Measurements from ENCODE around the gene FFAR4.
A peak's percentile ranks its signal among the peaks of the same experiment; 100 is the strongest.
"Not testable (repeated sequence)": the region's sequence is repeated elsewhere in the genome, so short reads cannot be mapped to it uniquely, and the experiment has no call there.

Gene FFAR4

DNA sequence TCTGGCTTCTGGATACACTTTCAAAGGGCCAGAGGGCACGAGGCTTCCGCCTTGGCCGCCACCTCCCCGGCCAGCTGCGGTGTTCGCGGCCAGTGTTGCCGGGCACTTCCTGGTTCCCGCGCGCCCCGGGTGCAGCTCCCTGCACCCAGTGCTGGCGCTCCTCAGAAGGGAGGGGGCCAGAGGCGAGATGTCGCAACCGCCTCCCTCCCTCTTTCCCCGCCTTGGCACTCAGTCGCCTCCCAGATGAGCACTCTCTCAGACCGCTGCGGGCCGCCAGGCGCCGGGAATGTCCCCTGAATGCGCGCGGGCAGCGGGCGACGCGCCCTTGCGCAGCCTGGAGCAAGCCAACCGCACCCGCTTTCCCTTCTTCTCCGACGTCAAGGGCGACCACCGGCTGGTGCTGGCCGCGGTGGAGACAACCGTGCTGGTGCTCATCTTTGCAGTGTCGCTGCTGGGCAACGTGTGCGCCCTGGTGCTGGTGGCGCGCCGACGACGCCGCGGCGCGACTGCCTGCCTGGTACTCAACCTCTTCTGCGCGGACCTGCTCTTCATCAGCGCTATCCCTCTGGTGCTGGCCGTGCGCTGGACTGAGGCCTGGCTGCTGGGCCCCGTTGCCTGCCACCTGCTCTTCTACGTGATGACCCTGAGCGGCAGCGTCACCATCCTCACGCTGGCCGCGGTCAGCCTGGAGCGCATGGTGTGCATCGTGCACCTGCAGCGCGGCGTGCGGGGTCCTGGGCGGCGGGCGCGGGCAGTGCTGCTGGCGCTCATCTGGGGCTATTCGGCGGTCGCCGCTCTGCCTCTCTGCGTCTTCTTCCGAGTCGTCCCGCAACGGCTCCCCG lies at the start of gene FFAR4:
Gene FFAR4, plus strand, starts transcription at position 231 of the 842 bp plus-strand sequence. Its CDS starts 56 bp downstream, at position 287.
- DNase-seq = no peak

DNA sequence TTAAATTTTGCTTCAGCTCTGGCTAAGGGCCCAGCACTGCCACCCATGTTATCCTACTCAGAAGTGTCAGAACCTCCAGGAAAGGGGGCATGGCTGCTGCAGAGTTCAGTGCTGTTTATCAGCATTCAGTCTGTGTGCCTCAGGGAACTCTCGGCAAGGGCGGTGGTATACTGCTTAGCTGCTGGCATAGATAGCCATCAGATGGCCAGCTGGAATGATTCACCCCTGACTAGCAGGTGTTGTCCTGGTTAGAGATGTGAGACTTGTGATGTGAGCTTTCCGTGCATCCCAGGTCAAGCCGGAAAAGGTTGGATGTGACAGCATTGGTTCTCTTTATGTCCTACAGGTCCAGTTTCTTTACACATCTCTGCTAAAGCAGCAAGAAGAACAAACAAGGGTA lies 47.9 kb upstream of the FFAR4 start:
- DNase-seq = no peak

DNA sequence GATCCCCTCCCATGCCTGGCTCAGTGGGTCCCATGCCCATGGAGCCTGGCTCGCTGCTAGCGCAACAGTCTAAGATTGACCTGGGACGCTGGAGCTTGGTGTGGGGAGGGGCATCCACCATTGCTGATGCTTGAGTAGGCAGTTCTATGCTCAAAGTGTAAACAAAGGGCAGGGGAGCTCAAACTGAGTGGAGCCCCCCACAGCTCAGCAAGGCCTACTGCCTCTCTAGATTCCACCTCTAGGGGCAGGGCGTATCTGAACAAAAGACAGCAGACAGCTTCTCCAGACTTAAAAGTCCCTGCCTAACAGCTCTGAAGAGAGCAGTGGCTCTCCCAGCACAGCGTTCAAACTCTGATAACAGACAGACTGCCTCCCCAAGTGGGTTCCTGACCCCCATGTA lies 31.2 kb upstream of the FFAR4 start:
- DNase-seq = no peak

DNA sequence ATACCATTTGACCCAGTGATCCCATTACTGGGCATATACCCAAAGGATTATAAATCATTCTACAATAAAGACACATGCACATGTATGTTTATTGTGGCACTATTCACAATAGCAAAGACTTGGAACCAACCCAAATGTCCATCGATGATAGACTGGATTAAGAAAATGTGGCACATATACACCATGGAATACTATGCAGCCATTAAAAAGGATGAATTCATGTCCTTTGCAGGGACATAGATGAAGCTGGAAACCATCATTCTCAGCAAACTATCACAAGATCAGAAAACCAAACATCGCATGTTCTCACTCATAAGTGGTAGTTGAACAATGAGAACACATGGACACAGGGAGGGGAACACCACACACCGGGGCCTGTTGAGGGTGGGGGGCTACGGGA lies 25.6 kb upstream of the FFAR4 start:
- DNase-seq = not testable (repeated sequence)

DNA sequence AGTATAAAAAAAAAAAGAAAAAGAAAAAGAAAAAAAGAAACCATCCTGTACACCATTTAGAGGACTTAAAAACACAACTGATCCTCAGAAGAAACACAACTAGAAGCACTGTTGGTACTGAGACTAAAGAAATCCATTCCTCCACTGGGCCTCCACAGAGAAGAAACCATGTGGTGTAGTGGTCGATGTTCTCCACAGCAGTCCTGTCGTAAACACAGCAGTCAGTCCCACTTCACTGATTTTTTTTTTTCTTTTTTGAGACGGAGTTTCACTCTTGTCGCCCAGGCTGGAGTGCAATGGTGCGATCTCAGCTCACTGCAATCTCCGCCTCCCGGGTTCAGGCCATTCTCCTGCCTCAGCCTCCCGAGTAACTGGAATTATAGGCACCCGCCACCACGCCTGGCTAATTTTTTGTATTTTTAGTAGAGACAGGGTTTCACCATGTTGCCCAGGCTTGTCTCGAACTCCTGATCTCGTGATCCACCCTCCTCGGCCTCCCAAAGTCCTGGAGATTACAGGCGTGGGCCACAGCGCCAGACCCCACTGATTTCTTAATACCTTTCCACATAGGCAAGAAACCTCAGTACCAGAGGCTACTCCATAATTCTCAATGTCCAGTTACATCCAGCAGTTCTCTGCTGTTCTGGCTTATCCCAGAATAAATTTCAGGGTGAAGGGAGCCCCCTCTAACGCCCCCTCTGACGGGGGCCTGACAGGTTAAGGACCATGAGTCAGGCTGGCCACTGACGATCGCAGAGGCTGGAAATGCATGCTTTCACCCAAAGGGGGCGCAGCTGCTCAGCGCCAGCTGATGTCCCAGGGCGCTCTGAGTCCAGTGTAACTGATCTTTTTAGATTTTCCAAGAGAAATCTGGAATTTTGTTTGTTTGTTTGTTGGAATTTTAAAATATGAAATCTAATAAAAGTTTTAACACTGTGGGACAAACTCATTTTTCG lies 24.8 kb upstream of the FFAR4 start:
- peak; percentile 5 for DNase-seq

DNA sequence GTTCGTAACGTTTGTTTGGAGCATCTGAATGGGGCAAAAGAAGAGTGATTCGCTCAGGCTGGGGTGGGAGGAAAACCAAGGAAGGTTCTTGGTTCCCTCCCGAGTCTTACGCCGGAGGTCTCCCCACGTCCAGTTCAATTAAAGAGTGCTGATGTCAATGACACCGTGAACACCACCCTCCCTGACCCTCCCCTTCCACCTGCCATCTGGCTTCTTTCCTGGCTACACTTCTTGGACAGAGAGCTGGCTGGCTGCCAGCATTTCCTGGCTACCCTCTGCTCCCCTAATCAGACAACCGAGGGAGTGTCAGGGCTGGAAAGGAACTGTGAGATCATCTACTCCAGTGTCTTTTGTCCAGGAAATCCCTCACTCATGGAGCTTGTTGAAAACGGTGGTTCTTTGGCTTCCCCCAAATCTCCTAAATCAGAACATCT lies 24.1 kb upstream of the FFAR4 start:
- no peak for DNase-seq

DNA sequence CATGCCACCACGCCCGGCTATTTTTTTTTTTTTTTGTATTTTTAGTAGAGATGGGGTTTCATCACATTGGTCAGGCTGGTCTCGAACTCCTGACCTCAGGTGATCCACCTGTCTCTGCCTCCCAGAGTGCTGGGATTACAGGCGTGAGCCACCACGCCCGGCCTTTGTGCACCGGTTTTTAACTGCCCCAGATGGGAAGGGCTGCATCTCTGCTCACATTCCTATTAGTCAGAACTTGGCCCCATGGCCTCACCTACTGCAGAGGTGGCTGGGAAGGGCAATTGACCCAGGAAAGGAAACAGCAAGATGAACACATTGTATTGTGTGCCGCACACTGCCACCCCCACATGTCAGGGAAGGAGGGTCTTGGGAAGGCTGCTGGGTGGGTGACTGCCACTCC lies 19.5 kb upstream of the FFAR4 start:
- not testable (repeated sequence) for DNase-seq

DNA sequence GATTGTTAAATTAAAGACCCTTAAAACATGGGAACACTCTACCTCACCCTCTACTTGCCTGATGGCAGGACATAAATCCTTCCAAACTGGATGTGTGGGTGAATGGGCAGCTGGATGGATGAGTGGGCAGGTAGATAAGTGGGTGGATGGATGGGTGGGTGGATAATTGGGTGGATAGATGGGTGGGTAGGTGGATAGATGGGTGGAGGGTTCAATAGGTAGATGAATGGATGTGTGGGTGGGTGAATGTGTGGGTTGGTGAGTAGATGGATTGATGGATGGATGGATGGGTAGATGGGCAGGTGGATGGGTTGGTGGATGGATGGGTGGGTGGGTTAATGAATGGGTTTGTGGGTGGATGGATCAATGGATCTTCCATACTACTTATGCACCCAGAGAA lies 18.9 kb upstream of the FFAR4 start:
- no peak for DNase-seq

DNA sequence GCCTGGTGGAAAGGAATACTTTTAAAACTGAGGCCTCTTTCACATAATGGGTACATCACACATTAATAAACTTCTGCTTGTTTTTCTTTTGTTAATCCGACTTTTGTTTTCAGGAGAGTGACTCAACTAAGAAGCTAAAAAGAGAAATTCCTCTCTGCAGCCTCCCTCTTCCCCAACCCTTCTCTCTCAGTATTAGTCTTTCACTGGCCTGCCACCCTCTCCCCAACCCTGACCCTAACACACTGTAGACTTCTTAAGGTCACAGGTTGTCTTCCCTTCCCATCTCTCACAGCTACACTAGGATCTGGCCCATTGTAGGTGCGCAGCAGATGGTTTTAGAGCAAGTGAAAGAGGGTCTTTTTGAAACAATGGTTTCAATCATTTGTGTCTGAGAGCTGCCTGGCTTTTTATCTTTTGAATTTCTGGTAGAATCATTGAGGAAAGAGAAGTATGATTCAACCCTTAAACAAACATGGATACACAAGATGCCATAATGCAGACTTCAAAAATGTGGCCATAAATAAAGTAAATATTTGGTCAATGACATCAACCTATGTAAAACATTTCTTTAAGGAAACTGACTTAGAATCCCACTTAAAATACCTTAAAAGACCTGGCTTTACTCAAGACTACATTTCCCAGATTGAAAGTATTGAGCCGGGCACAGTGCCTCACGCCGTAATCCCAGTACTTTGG lies 17.9 kb upstream of the FFAR4 start:
- DNase-seq = no peak

DNA sequence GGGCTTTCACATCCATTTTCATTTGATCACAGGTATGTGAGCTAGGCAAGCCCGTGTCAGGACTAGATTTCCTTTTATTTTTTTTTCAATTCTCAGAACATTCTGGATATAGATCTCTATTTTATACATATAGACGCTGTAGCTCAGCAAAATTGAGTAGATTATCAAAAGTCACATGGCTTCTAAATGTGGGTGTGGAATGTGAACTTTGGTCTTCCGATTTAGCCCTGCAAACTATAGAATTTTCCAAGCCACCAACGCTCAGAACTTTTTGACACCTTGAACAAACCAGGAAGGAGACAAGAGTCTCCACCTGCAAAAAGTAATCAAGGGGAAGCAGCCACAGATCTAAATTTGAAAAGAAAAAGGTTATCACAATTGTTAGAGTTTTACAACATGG lies 15.9 kb upstream of the FFAR4 start:
- no peak for DNase-seq

DNA sequence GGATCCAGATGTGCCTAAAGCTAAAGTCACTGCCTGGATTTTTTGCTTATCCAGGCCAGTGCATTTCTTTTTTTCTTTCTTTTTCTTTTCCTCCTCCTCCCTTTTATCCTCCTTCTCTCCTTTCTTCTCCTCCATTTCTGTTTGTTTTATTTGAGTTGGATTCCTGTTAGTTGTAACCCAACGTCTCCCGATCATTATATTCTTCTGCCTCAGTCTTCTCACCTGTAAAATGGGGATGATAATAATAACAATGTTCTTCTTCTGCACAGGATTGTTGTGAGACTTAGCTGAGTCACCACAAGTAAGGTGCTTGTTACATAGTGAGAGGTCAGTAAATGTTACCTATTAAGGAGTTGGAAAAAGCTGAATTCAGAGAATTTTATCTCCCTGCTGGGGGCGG lies 13.7 kb upstream of the FFAR4 start:
- DNase-seq = no peak

DNA sequence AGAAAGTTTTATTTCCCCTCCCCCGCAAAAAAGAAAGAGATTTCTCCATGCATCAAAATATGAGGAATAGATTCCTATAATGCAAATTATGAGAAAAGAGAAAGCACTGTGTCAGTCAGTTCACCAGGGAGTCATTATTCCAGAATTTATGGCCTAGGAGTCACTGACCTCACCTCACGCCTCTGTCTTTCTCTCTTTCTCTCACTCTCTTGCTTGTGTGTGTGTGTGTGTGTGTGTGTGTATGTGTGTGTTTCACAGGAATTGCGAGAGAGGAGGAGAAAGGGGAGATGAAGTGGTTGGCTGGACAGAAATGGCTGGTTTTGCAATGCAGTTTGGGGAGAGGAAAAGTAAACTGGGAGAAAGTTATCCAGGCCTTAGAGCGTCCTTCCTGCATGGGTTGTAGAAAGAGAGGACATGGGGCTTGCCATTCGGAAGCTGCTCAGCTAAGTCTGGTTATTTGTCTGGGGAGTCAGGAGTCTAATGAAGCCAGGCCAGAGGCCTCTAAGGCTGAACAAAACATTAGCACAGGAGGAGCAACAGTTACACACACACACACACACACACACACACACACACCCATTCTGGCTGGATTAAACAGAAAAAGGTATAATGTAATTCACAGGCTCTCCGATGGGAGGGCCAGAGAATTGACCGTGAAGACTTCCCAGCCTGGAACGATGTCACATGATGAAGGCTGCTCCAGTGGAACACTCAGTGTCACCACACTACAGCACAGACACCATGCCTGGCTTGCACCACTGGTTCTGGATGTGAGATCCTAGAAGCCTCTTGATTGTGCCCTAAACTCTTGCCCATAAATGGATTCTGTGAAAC lies 12.8 kb upstream of the FFAR4 start:
- no peak for DNase-seq

DNA sequence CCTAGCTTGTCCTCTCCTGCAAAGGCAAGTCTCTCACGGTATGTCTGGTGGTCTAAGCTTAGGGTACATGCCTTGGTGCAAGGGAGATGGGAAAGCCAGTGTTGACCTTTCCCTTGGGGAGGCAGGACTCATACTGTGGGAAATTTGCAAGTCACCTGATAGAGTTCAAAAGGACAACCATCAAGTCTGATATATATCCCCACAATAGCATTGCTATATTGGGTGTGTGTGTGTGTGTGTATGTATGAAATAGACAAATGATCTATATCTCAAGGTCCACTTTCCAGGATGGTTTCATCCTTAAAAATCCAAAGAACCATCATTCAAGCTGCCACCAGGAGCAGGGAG lies 12.2 kb upstream of the FFAR4 start:
- no peak for DNase-seq

DNA sequence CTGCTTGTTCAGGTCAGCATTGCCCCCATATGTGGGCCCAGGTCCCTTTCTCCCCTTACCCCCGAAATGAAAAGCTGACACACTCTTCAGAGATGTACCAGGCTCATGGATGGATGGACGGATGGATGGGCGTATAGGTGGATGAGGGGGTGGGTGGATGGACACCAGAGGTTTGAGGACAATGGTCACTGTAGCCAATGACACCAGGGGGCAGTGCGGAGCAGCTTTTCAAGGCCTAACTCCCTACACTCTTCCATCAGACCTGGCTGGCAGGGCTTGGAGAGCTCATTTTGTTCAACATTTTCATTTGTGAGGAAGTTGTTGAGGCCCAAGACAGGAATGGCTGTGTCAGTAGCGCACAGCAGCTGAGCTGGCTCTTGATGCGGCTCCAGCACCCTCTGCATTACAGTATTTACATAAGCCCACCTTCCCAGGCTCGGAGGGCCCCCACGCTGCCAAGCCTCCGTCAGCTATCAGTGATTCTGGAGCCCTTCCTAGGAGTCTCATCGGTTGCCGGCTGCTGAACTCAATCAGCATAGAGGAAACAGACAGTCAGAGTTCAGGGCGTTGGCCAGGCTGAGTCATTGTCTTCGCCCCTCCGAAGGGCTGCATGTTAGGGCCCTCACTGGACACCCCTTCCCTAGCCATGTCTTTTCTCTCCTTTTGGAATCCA lies 11.6 kb upstream of the FFAR4 start:
- DNase-seq = peak; percentile 36

DNA sequence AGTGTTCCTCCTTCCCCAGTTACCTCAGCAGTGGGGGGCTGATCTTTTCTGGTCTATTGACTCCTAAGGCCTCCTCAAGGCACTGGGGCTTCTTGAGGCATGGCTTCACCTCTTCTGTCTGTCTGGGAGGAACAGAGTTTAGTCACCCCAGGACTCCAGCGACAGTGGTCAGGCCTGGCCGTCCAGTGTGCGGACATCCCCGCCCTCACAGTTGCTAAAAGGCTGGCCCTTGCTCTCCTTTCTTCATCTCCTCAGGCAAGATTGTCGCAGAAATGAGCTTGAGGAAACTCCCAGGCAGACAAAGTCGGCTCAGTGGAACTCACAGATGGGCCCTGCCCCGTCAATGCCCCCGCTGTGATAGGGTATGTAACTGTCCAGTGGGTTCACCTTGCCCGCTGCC lies 7.0 kb upstream of the FFAR4 start:
- no peak for DNase-seq

DNA sequence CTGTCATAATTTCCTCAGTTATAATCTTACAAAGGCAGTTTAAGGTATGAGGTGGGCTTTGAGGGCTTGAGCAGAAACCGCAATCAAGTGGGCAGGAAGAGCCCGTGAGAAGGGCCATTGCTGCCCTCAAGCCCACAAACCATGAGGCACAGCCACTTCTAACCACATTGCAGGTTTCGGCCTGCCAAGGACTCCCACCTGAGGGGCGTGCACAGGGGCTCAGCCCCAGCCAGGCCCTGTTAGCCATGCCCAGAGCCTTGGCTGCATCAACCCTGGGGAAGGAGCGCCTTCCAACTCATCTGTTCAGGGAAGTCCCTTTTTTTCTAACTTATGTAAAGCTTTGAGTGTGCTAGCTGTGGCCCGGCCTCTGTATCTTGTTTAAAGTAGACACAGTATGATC lies 5.9 kb upstream of the FFAR4 start:
- DNase-seq = no peak

DNA sequence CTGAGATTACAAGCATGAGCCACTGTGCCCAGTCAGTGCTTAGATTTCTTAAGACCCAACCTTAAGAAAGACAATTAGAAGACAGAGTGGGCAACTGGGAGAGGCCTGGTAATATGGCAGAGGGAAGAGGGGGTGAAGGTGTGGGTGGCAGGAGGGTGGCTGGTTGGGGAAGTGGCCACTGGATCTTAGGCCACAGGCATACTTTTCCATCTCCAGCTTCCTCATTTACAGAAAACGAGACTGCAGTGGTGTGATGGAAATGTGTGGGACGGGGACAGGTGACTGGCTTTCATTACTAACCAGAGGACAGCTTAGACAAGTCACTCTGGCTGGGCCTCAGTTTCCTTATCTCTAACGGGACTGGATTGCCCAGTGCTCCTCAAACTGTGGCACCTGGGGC lies 1.0 kb upstream of the FFAR4 start:
- DNase-seq = no peak

DNA sequence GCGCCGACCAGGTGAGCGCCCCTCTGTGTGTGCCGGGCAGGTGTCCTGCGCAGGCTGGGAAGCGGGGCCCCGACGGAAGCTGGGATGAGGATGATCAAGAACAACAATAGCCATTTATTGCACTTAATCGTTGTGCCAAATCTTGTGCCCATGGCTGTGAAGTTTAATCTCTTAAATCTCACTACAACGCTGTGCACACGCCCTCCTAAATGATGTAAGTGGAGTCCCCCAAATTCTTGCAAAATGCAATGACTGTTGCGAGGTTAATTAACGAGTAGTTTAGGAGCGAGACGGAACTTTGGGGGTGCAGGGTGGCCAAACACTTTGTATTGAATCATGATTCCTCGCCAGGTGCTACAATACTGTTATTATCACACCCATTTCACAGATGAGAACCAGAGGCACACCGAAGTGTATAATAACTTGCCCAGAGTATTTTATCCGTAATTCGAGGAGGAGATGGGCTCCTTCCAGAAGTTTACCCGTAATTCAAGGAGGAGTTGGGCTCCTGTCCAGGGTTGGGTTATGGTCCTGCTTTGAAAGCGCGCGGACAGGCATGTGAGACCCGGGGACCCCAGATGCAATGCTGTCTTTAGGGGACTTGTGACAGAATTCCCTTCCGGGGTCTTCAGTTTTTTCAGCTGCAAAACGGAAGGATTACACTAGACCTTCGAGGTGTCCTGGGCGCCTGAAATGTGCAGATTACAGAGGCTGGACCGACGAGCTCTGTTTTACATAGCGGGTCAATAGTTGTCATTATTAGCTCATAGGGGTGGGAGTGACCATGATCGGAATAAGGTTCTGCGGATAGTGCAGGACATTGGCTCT lies 1.0 kb downstream of the FFAR4 start:
- no peak for DNase-seq

DNA sequence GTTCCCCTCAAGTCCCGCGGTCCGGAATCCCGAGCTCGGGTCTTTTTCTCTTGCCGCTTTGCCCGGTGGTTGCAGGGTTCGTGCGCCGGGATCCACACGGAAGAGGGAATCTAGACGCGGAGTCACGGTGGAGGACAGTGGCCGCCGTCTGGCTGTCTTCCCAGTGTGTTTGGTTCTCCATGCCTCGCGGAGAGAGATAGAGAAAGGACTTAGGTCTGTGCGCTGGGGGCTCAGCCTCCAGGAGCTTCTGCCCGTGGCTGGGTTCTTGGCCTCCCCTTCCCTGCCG lies 1.6 kb downstream of the FFAR4 start:
- no peak for DNase-seq

DNA sequence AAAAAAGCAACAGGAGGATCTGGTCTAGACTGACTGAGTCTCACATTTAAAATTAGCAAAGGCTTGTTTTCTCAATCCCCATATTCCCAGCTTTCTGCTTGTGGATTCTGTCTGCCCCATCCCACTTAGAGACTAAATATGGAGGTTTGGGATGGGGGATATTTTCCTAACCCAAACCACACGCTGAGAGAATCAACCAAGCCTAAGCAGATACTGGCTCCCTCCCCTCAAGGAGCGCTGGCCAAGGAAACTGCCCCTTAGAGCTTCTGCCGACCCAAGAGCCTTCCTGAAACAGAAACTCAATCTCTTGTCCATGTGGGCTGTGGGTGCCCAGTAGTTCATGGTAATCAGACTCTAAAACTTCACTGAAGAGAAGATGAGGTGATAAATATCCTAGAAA lies 3.9 kb downstream of the FFAR4 start:
- DNase-seq = no peak

DNA sequence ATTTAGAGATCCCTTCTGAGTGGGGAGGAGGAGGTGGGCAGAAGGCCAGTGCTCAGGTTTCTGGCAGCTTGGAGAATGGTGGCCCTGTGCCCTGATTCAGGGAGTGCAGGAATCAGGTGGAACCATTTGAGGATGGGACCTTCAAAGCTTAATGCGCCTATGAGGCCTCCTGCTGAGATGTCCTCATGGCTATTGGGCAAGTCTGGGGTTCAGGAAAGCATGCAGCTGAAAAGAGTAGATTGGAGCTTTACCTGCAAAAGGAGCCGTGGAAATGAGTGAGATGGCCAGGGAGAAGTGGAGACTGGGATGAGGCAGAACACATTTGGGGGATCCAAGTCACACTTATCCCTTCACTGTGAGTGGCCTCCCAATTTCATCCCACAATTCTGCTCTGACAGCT lies 6.1 kb downstream of the FFAR4 start:
- no peak for DNase-seq
